DMS153 (cell line): ENCODE results near the gene DDX25.

Experiments used
- DNase-seq: peaks from one replicate; lab custom pipeline; 2025; lab: John Stamatoyannopoulos, UW

The DDX25 gene

GRCh38 chr11:125977333-125977732, 73.0 kb downstream of the DDX25 start:
- no peak for DNase-seq

DNA sequence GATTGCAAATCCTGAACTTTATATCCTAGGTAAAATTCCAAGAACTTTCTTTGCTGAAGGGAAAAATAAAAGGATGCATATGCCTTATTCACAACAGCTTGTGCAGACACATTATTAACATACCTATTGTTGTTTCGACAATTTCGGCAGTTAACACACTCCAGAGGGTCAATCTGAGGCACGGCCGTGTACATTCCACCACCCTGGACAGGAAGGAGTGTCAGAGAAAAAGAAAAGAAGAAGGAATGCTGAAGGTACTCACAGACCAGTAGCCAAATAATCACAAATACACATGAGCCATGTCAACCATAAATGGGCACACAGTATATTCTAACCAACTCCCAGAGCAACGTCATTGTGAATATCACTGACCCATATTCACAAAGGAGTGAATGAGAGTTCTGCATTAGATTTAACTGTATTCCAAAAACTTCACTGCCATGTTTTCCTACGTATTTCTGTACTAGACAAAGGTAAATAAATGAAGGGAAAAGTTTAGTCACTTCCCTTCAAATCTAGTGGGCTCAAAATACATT, 73.9 kb downstream of the DDX25 start:
- DNase-seq: no peak
